Nephron (organoid): ENCODE data around the gene ESPN.
"Not testable (repeated sequence)": the region's sequence is repeated elsewhere in the genome, so short reads cannot be mapped to it uniquely, and the experiment has no call there.

Source experiments
- H3K27ac Mint-ChIP-seq, 3 experiments: 2 replicates each; pipeline ENCODE4 v1.8.0; 2020; ENCODE audit warnings: mixed read lengths in 3 of 3, mild to moderate bottlenecking in 2 of 3, moderate library complexity in 1 of 3
- H3K27me3 Mint-ChIP-seq: 2 replicates; pipeline ENCODE4 v1.8.0; 2021; ENCODE audit warnings: low read depth, mild to moderate bottlenecking, moderate library complexity, mixed read lengths
- H3K36me3 Mint-ChIP-seq: 2 replicates; pipeline ENCODE4 v1.8.0; 2020; ENCODE audit warnings: low read depth, mixed read lengths
- H3K4me1 Mint-ChIP-seq: 2 replicates; pipeline ENCODE4 v1.8.0; 2020; ENCODE audit warnings: mixed read lengths
- H3K4me3 Mint-ChIP-seq, 3 experiments: 2 replicates each; pipeline ENCODE4 v1.8.0; 2020; ENCODE audit warnings: mild to moderate bottlenecking in 3 of 3, mixed read lengths in 3 of 3, moderate library complexity in 2 of 3
- H3K9me3 Mint-ChIP-seq: 2 replicates; pipeline ENCODE4 v1.8.0; 2020; ENCODE audit warnings: mixed read lengths
- TF ChIP-seq, protein P1 (sequence below), 3 experiments: fragments of 200-600 bp; sonication (generic); IDR thresholded peaks; one replicate each; pipeline ENCODE4 v1.5.0; 2021; ENCODE audit warnings: antibody characterized with exemption in 3 of 3; ENCODE audit not compliant: unreplicated experiment in 3 of 3

Gene ESPN

DNA sequence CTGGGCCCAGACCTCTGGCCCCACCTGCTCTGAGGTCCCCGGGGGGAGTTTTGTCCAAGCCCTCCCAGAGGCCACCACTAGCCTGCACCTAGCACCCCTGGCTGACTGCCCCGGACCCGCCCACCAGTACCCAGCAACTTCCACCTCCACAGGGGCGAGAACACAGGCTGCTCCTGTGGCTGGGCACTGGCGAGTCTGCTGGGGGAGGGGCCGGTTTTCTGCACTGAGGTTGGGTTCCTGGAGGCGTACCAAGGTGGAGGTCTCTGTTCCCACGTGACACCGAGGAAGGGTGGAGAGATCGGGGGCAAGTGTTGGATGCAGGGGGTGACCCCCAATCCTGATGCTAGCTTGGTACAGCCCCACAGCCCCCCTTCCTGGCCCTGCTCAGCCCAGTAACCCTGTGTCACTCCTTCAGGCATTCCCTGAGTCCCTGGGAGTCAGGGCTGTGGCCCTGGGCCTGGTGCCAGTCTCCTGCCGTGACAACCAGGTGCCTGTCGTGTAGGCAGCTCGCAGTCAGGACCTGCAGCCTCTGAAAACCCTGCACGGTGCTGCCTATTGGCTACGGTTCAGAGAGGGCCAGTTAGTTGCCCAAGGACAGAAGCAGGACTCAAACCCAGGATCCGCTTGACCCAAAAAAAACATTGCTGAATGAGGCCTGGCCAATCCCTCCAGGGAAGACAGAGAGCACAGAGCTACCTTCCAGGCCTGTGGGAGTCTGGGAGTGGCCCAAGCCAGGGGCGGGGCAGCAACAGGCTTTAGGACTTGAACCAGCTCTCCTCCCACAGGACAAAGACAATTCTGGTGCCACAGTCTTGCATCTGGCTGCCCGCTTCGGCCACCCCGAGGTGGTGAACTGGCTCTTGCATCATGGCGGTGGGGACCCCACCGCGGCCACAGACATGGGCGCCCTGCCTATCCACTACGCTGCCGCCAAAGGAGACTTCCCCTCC lies 3.1 kb downstream of the ESPN start:
- TF ChIP-seq, protein P1, sequence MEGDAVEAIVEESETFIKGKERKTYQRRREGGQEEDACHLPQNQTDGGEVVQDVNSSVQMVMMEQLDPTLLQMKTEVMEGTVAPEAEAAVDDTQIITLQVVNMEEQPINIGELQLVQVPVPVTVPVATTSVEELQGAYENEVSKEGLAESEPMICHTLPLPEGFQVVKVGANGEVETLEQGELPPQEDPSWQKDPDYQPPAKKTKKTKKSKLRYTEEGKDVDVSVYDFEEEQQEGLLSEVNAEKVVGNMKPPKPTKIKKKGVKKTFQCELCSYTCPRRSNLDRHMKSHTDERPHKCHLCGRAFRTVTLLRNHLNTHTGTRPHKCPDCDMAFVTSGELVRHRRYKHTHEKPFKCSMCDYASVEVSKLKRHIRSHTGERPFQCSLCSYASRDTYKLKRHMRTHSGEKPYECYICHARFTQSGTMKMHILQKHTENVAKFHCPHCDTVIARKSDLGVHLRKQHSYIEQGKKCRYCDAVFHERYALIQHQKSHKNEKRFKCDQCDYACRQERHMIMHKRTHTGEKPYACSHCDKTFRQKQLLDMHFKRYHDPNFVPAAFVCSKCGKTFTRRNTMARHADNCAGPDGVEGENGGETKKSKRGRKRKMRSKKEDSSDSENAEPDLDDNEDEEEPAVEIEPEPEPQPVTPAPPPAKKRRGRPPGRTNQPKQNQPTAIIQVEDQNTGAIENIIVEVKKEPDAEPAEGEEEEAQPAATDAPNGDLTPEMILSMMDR (IDR thresholded peaks at IDR 0.05; ENCODE audit: unreplicated experiment in 3 of 3): no peak
- Mint-ChIP-seq H3K9me3 (no peaks in the 10 kb centered on the region), H3K27me3 (peaks cover 63% of the 10 kb centered on the region), H3K27ac (no peak overlapping the region), H3K4me3 (no peak overlapping the region), H3K4me1 (peaks cover 7% of the 10 kb centered on the region), H3K36me3 (no peaks in the 10 kb centered on the region)

DNA sequence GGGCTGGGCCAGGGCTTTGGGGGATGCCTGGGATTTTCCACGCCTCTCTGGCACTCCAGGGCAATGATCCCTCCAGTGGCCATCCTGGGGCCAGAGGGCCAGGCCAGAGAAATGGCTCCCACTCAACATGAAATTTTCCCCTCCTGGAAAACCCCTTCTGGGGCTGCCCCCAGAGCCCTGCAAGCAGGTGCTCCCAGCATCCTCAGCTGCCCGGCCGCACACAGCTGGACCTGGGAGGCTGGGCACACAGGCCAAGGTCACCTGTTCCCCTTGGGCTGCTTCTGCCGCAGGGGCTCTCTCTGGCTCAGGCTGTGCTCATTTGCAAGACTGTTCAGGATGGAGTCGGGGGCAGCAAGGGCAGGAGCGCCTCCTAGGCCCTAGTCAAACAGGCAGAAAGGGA lies 3.9 kb downstream of the ESPN start:
- H3K9me3 Mint-ChIP-seq, H3K27ac Mint-ChIP-seq, H3K4me3 Mint-ChIP-seq, H3K36me3 Mint-ChIP-seq, H3K4me1 Mint-ChIP-seq: not testable (repeated sequence)
- peaks cover 57% of the 10 kb centered on the region for H3K27me3 Mint-ChIP-seq

DNA sequence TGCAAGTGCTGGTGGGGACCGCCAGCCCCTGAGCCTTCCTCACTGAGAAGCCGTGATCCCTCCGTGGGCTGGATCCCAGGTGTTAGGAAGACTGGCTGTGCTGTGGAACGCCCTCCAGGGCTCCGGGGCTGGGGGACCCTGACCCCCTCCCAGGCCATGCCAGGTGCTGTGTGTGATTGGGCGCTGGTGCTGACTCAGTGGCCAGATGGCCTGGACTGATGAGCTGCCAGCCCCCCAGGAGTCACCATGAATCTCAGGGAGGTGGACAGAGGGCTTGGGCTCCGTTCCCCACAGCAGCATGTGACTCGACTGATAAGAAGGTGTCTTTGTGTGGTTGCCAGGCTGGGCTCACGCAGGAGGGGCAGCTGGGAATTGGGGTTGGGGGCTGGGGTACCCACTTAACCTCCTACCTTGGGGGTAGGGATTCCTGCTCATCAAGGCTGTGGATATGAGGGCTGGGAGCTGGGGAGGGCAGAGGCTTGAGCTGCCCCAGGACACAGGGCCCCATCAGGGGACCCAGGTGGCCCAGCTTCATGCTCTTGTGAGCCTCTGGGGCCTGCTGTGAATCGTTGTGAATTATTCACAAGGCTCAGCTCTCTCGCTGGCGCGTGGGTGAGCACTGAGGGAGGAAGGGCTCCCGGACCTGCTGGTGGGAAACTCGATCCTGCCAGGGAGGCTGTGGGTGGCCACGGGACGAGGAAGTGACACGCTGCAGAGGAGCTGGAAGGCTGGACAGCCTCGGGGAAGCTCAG lies 5.3 kb downstream of the ESPN start:
- not testable (repeated sequence) for H3K27ac Mint-ChIP-seq, H3K4me3 Mint-ChIP-seq
- H3K27me3 Mint-ChIP-seq: peaks cover 60% of the 10 kb centered on the region

DNA sequence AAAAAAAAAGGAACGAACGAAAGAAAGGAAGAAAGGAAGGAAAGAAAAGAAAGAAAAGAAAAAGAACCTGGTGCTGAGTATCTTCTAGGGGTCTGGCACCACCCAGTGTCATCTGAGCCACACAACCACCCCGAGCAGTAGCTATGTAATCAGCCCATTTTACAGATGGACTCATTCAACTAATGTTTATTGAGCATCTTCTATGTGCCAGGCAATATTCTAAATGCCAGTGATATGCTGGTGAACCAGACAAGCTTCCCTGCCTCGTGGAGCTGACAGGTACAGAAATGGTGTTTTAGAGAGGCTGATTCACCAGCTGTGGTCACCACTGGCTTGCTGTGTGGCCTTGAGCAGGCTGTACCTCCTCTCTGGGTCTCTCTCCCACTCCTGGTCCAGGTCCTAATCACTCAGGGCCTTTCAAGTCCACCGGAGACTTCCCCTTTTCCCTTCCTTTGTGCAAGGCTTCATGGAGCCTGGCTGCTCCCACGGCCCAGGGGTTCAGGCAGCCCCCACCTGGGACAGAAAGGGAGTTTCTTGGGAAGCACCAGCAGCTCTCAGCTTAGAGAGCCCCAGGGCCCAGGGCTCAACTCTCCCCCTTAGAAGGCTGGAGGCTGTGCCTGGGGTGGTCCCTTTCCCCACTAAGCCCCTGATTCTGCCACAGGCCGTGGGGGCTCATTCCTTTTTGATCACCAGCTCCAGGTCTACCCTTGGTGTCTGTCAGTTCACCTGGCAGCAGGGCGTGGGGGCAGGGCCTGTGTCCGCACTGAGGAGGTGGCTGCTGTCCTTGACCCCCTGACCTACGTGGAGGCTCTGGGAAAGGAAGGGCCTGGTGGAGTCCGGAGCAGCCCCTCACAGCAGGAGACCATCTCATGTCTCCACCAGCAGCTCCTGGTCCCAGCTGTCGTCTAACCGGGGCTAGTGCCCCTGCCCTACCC lies 7.3 kb downstream of the ESPN start:
- not testable (repeated sequence) for H3K27ac Mint-ChIP-seq, H3K4me3 Mint-ChIP-seq, H3K9me3 Mint-ChIP-seq, H3K36me3 Mint-ChIP-seq
- Mint-ChIP-seq H3K27me3 (peaks cover 43% of the 10 kb centered on the region), H3K4me1 (peaks cover 17% of the 10 kb centered on the region)

More for the DNA sequence above, 5.3 kb downstream of the ESPN start:
- H3K9me3 Mint-ChIP-seq, H3K36me3 Mint-ChIP-seq: not testable (repeated sequence)
- H3K4me1 Mint-ChIP-seq: peaks cover 17% of the 10 kb centered on the region

DNA sequence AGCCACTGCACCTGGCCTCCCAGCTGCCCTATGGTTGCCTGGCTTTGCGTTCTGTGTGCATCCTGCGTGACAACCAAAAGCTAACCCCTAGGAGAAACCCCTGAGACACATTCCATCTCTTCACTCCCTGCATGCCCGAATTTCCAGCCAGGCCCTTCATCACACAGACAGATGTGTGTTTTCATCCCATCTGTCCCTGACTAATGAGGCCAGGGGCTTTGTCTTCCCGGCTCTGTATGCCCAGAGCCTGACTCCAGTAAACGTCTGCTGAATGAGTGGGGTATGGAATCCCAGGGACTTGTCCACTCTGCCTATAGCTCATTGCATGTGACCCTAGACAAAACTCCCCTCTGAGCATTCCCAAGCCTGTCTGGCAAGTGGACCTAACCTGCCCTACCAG lies 9.6 kb downstream of the ESPN start:
- H3K9me3 Mint-ChIP-seq: no peaks in the 10 kb centered on the region
- TF ChIP-seq, protein P1 (IDR thresholded peaks at IDR 0.05; ENCODE audit: unreplicated experiment in 3 of 3): no peak
- H3K4me3 Mint-ChIP-seq: no peak overlapping the region
- H3K27ac Mint-ChIP-seq: peak overlapping the region in 1 of 3 experiments; percentile 4
- H3K4me1 Mint-ChIP-seq: peaks cover 17% of the 10 kb centered on the region
- peaks cover 48% of the 10 kb centered on the region for H3K27me3 Mint-ChIP-seq
- no peaks in the 10 kb centered on the region for H3K36me3 Mint-ChIP-seq

DNA sequence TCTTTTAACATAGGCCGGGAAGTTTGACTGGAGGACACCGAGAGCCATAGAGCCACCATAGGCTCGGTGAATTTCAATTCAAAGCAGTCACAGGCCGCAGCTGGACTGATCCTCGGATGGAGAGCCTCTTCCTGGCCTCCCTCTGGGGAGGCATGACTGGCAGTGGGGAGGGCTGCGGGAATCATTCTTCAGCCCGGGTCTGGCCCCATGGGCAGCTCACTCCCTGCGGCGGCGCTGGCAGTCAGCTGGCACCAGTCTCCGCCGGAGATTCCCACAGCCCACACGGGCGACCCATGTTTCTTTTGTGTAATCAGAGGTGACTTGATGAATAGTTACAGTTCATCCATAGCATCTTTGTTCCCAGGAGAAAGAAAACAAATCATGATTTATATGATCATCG lies 10.6 kb downstream of the ESPN start:
- TF ChIP-seq, protein P1 (IDR thresholded peaks at IDR 0.05; ENCODE audit: unreplicated experiment in 3 of 3): no peak
- Mint-ChIP-seq H3K27ac (no peak overlapping the region), H3K4me3 (no peak overlapping the region), H3K36me3 (no peaks in the 10 kb centered on the region), H3K9me3 (no peaks in the 10 kb centered on the region), H3K27me3 (peaks cover 48% of the 10 kb centered on the region), H3K4me1 (peaks cover 15% of the 10 kb centered on the region)

DNA sequence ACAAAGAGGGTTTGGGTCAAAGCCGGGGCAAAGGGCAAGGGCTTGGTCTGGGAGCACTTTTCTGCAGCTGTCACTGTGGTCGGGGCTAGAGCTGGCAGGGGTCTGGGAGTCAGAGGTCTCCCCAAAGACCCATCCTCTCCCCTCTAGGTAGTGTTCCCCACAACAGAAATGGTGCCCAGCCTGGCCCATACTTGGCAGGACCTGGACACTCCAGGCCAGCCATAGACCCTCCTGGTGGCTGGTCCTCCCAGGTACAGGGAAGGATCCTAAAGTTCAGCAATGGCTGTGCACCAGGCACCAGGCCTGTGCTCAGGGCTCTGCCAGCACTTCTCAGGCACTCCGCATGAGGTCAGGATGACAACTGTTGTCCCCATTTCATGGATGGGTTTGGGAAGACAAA lies 11.0 kb downstream of the ESPN start:
- Mint-ChIP-seq H3K27me3 (peaks cover 44% of the 10 kb centered on the region), H3K9me3 (no peaks in the 10 kb centered on the region), H3K36me3 (no peaks in the 10 kb centered on the region), H3K27ac (no peak overlapping the region), H3K4me1 (peaks cover 11% of the 10 kb centered on the region), H3K4me3 (no peak overlapping the region)
- TF ChIP-seq, protein P1 (IDR thresholded peaks at IDR 0.05; ENCODE audit: unreplicated experiment in 3 of 3): no peak

DNA sequence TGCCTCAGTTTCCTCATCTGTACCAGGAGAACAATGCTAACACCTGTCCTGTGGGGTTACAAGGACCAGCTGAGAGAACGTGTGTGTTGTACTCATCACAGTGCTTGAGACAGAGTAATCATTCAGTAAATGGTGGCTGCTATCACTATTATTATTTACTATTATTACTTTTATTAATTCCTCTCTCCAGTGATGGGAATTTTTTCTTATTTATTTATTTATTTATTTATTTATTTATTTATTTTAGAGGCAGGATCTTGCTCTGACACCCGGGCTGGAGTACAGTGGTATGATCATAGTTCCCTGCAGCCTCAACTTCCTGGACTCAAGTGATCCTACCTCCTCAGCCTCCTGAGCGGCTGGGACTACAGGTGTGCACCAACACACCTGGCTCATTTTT lies 11.7 kb downstream of the ESPN start:
- not testable (repeated sequence) for H3K4me1 Mint-ChIP-seq, H3K4me3 Mint-ChIP-seq, H3K27ac Mint-ChIP-seq, H3K36me3 Mint-ChIP-seq, H3K9me3 Mint-ChIP-seq
- H3K27me3 Mint-ChIP-seq: peaks cover 48% of the 10 kb centered on the region
